ENCODE data around the gene SRC. TPM values are rescaled to one million over a fixed set of nuclear protein-coding genes. Genes with fewer than 3 reads are reported as not detected.

The SRC gene
- polyA plus RNA-seq, 1 donor (not counting 4 experiments of a cell fraction or from before 2014, with no cell fraction given), result 22.8 TPM

DNA sequence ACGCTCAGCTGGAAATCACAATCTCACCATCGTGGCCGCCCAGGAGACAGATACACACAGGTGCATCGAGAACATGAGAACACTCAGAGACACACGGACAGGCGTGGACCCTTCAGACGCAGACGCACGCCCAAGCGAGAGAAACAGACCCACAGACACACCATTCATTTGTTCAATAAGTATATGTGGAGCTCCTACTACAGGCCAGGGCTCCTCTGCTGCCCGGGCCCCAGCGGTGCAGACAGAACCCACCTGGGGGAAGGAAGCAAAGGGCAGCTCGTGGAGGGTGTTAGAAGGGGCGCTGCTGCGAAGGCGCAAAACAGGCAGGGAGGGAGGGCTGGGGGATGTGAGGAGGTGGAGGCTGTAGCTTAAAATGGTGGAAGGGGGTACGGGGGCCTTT is 39.2 kb downstream of the SRC start:
- H3K9me3 ChIP-seq (ENCODE audit: control insufficient read depth, low read depth, low read length), result no peaks in the 10 kb centered on the region
- H3K9me1 ChIP-seq (ENCODE audit: control insufficient read depth, extremely low read depth, insufficient read depth, low read length), result no peaks in the 10 kb centered on the region
- FAIRE-seq (no peak), DNase-seq (ENCODE audit: low read depth, low spot score) (no peak)
- H4K20me1 ChIP-seq (ENCODE audit: control insufficient read depth, extremely low read depth, insufficient read depth, low read length), result no peaks in the 10 kb centered on the region
- H3K27me3 ChIP-seq (ENCODE audit: control insufficient read depth, extremely low read depth, insufficient read depth, low read length), result no peaks in the 10 kb centered on the region
- H2AFZ ChIP-seq (ENCODE audit: control insufficient read depth, low read length), result no peak overlapping the region
- H3K27ac ChIP-seq (ENCODE audit: control insufficient read depth, insufficient read depth, low read length), result no peak overlapping the region
- dilution Hi-C loops (cut with MboI; ENCODE audit: extremely low pct_ligation_motif_present, low sequenced_read_pairs), result no loop called here
- H3K4me1 ChIP-seq (ENCODE audit: control insufficient read depth, extremely low read depth, insufficient read depth, low read length), result peaks cover 4% of the 10 kb centered on the region
- H3K4me2 ChIP-seq (ENCODE audit: control insufficient read depth, extremely low read depth, insufficient read depth, low read depth, low read length), result no peak overlapping the region
- peaks cover 30 to 33% of the 10 kb centered on the region in 2 experiments for H3K36me3 ChIP-seq (ENCODE audit: control insufficient read depth in 2 of 2, extremely low read depth in 1 of 2, insufficient read depth in 2 of 2, low read length in 2 of 2)
- TF ChIP-seq, protein P1, sequence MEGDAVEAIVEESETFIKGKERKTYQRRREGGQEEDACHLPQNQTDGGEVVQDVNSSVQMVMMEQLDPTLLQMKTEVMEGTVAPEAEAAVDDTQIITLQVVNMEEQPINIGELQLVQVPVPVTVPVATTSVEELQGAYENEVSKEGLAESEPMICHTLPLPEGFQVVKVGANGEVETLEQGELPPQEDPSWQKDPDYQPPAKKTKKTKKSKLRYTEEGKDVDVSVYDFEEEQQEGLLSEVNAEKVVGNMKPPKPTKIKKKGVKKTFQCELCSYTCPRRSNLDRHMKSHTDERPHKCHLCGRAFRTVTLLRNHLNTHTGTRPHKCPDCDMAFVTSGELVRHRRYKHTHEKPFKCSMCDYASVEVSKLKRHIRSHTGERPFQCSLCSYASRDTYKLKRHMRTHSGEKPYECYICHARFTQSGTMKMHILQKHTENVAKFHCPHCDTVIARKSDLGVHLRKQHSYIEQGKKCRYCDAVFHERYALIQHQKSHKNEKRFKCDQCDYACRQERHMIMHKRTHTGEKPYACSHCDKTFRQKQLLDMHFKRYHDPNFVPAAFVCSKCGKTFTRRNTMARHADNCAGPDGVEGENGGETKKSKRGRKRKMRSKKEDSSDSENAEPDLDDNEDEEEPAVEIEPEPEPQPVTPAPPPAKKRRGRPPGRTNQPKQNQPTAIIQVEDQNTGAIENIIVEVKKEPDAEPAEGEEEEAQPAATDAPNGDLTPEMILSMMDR (optimal IDR thresholded peaks at IDR 0.05 in 1 of 3, IDR thresholded peaks at IDR 0.05 in 1 of 3, conservative IDR thresholded peaks at IDR 0.05 in 1 of 3; ENCODE audit: extremely low read depth in 1 of 3, insufficient read depth in 2 of 3, low read length in 3 of 3), result no peak
- TF ChIP-seq EZH2 (IDR thresholded peaks at IDR 0.05; ENCODE audit: low read length), result no peak
- peaks cover 2% of the 10 kb centered on the region for H3K79me2 ChIP-seq (ENCODE audit: control insufficient read depth, insufficient read depth, low read length)
- no peak overlapping the region for H3K4me3 ChIP-seq (ENCODE audit: control insufficient read depth in 2 of 3, extremely low read depth in 1 of 3, insufficient read depth in 2 of 3, low read depth in 1 of 3, low read length in 3 of 3)
- H3K9ac ChIP-seq (ENCODE audit: control insufficient read depth, extremely low read depth, insufficient read depth, low read length), result no peak overlapping the region

DNA sequence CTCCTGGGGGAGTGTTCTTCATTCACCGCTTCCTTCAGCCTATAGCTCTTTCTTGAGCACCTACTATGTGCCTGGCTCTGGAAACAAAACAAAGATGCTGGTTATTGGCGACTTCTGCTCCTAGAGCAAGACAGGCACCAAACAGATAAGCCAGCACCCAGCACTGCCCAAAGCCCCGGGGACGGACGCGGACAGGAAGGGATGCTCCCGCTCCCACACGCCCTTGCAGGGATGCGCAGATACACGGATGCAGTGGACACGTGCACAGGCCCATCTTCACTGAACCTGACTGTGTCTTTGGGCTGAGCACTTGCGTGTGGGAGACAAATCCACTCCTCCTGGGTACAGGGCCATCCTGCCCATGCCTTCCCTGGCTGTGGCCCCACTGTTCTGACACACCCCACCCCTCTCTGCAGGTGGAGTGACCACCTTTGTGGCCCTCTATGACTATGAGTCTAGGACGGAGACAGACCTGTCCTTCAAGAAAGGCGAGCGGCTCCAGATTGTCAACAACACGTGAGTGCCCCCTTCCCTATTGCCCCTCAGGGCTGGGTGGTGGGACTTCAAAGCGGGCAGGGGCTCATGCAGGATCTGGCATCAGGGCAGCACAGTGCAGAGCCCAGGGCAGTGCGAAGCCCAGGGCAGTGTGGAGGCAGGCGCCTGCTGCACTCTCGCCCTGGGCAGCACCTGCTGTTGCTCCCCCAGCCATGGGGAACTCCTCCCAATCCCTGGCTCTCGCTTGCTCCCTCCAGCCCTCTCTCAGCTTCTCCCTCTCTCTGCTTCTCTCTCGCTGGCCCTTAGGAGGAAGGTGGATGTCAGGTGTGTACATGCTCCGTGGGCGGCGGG is 39.9 kb downstream of the SRC start:
- H3K4me1 ChIP-seq (ENCODE audit: control insufficient read depth, extremely low read depth, insufficient read depth, low read length), result peaks cover 4% of the 10 kb centered on the region
- no peak overlapping the region for H3K4me3 ChIP-seq (ENCODE audit: control insufficient read depth in 2 of 3, extremely low read depth in 1 of 3, insufficient read depth in 2 of 3, low read depth in 1 of 3, low read length in 3 of 3)

More for the DNA sequence above, 39.9 kb downstream of the SRC start:
- Histone ChIP-seq H3K9me1 (ENCODE audit: control insufficient read depth, extremely low read depth, insufficient read depth, low read length) (no peaks in the 10 kb centered on the region), H3K27ac (ENCODE audit: control insufficient read depth, insufficient read depth, low read length) (no peak overlapping the region), H3K36me3 (ENCODE audit: control insufficient read depth in 2 of 2, extremely low read depth in 1 of 2, insufficient read depth in 2 of 2, low read length in 2 of 2) (peaks cover 30 to 35% of the 10 kb centered on the region in 2 experiments), H3K9ac (ENCODE audit: control insufficient read depth, extremely low read depth, insufficient read depth, low read length) (no peak overlapping the region), H3K4me2 (ENCODE audit: control insufficient read depth, extremely low read depth, insufficient read depth, low read depth, low read length) (no peak overlapping the region), H3K27me3 (ENCODE audit: control insufficient read depth, extremely low read depth, insufficient read depth, low read length) (no peaks in the 10 kb centered on the region), H4K20me1 (ENCODE audit: control insufficient read depth, extremely low read depth, insufficient read depth, low read length) (no peaks in the 10 kb centered on the region), H3K79me2 (ENCODE audit: control insufficient read depth, insufficient read depth, low read length) (peaks cover 2% of the 10 kb centered on the region), H2AFZ (ENCODE audit: control insufficient read depth, low read length) (no peak overlapping the region), H3K9me3 (ENCODE audit: control insufficient read depth, low read depth, low read length) (no peaks in the 10 kb centered on the region)
- dilution Hi-C loops (cut with MboI; ENCODE audit: extremely low pct_ligation_motif_present, low sequenced_read_pairs), result no loop called here
- DNase-seq (ENCODE audit: low read depth, low spot score), result no peak
- FAIRE-seq, result no peak
- TF ChIP-seq EZH2 (IDR thresholded peaks at IDR 0.05; ENCODE audit: low read length), result no peak
- TF ChIP-seq, protein P1 (optimal IDR thresholded peaks at IDR 0.05 in 1 of 3, IDR thresholded peaks at IDR 0.05 in 1 of 3, conservative IDR thresholded peaks at IDR 0.05 in 1 of 3; ENCODE audit: extremely low read depth in 1 of 3, insufficient read depth in 2 of 3, low read length in 3 of 3), result no peak
